HG03460 (cell line): Measurements from ENCODE around the gene CST7.

ENCODE experiments used
- ATAC-seq: cut with Tn5 transposase; IDR thresholded peaks from one replicate; pipeline ENCODE4 v1.9.1; 2021; ENCODE audit not compliant: unreplicated experiment

The CST7 gene

GRCh38 chr20:24963672-24964505 is 14.8 kb downstream of the CST7 start:
- ATAC-seq, result no peak

GRCh38 chr20:24964506-24964840 is 15.4 kb downstream of the CST7 start:
- no peak for ATAC-seq

GRCh38 chr20:24965065-24965919 is 16.2 kb downstream of the CST7 start:
- ATAC-seq, result no peak

GRCh38 chr20:24966317-24967012 is 17.4 kb downstream of the CST7 start:
- no peak for ATAC-seq

- no peak for ATAC-seq
Observed at GRCh38 chr20:24968278-24968800, 19.3 kb downstream of the CST7 start.

- no peak for ATAC-seq
Observed at GRCh38 chr20:24969186-24970029, 20.3 kb downstream of the CST7 start.

- no peak for ATAC-seq
Observed at GRCh38 chr20:24970030-24970553, 21.0 kb downstream of the CST7 start.

- no peak for ATAC-seq
Observed at GRCh38 chr20:24970754-24971153, 21.7 kb downstream of the CST7 start.

GRCh38 chr20:24971376-24972101 is 22.5 kb downstream of the CST7 start:
- ATAC-seq, result no peak

GRCh38 chr20:24972341-24972740 is 23.3 kb downstream of the CST7 start:
- ATAC-seq, result no peak

GRCh38 chr20:24977336-24977735 is 28.3 kb downstream of the CST7 start:
- no peak for ATAC-seq

GRCh38 chr20:24977797-24978196 is 28.7 kb downstream of the CST7 start:
- no peak for ATAC-seq

- no peak for ATAC-seq
Observed at GRCh38 chr20:24978513-24978912, 29.4 kb downstream of the CST7 start.

GRCh38 chr20:24979036-24979960 is 30.2 kb downstream of the CST7 start:
- no peak for ATAC-seq

- ATAC-seq, result no peak
Observed at GRCh38 chr20:24980291-24981053, 31.4 kb downstream of the CST7 start.

GRCh38 chr20:24981282-24981681 is 32.2 kb downstream of the CST7 start:
- no peak for ATAC-seq

GRCh38 chr20:24981790-24982189 is 32.7 kb downstream of the CST7 start:
- no peak for ATAC-seq

- ATAC-seq, result no peak
Observed at GRCh38 chr20:24983896-24984295, 34.8 kb downstream of the CST7 start.
